HG03025 (cell line): ENCODE measurements around the gene RAX2.
A peak's percentile ranks its signal among the peaks of the same experiment; 100 is the strongest.
"Not testable (repeated sequence)": the region's sequence is repeated elsewhere in the genome, so short reads cannot be mapped to it uniquely, and the experiment has no call there.

Experiments used
- ATAC-seq: cut with Tn5 transposase; IDR thresholded peaks from one replicate; pipeline ENCODE4 v1.9.1; 2021; ENCODE audit warnings: mild to moderate bottlenecking, moderate library complexity; ENCODE audit not compliant: unreplicated experiment, low FRiP score

RAX2 gene

DNA sequence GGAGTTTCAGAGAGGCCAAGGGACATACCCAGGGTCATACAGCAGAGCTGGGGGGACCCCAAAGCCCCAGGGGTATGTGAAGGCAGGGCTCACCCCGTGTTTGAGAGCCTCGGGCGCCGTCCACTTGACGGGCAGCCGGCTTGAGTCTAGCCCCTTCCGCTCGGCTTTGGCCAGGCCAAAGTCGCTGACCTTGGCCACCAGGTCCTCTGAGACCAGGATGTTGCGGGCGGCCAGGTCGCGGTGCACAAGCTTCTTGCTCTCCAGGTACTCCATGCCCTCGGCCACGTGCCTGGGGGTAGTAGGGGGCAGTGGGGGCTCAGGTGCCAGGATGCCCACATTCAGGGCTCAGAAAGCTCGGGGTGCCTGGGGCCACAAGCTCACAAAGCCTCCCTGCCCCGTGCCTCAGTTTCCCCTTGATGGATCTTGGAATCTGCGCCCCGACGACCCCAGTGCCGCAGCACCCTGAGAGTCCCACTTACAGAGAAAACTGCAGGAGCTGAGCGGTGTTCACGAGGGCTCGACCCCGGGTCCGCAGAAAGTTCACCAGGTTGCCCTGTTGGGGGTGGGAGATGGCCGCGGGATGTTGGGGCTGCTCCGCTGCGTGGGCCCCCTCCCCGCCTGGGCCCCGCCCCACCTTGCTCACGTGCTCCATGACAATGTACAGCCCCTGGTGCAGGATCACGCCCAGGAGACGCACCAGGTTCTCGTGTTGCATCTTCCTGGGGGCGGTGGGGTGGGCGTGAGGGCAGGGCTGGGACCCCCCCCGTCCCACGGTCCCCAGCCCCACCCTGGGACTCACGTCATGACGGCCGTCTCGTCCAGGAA lies 7.1 kb upstream of the RAX2 start:
- ATAC-seq = no peak

GRCh38 chr19:3778104-3778867 lies 6.3 kb upstream of the RAX2 start:
- ATAC-seq = no peak

GRCh38 chr19:3776479-3777040 lies 4.5 kb upstream of the RAX2 start:
- ATAC-seq = no peak

GRCh38 chr19:3775831-3776230 lies 3.8 kb upstream of the RAX2 start:
- ATAC-seq = no peak

GRCh38 chr19:3775374-3775711 lies 3.3 kb upstream of the RAX2 start:
- no peak for ATAC-seq

DNA sequence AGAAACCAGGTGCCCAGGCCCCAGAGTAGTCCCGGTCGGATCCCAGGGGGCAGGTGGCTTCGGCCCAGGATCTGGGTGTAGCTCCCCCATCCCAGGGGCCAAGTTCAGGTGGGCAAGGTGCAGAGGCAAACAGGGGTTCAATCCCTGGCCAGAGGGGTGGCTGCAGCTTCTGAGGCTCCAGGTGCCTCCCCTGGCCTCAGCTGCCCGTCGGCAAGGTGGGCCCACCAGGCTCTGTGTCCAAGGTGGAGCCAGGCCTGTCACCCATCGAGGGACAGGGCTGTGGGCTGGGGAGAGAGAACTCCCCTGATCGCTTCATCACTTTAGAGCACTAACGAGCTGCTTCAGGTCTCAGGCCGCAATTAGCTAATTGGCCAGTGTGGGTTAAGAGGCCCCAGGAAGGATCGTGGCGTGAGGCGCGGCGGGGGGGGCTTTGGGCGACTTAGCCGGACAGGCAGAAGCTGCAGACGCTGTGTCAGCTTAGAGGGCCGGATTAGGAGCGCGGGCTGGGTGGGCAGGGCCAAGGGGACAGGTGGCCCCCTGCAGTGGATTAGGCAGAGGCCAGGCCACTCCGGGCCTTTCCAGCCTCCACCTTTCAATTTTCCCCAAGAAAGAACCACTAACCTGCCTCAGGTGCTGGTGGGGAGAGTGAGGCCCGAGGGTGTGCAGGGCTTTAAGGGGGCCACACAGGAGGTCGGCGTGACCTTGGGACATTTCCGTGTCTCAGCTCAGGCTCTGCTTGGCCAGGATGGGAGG lies 2.8 kb upstream of the RAX2 start:
- no peak for ATAC-seq

DNA sequence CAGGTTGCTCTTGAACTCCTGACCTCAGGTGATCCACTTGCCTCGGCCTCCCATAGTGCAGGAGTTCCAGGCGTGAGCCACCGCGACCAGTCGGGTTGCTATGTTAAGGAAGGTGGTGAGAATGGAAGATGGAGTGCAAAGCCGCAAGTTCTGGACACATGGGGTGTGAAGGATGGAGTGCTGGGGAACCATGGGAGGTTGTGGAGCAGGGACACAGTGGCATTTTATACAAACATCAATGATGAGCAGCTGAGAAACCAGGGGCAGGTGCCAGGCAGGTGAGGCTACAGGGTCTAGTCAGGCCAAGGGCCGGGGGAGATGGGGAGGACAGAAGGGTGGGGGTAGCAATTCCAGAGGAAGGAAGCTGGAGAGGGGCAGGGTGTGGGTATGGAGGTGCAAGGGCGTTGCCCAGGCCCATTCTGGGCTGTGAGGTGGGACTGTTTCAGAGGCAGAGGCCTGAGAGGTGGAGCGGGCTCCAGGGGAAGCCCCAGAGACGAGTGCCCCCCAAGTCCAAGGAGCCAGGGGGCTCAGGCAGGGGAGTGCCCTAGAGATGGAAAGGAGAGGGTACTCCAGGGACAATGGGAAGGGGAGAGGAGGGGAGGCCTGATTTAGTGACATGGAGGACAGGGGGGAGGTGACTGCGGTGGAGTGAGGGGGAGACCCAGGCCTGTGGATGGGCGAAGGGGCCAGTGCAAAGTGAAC lies 1.9 kb upstream of the RAX2 start:
- ATAC-seq = no peak

GRCh38 chr19:3771000-3771905 lies 775 bp downstream of the RAX2 start:
- no peak for ATAC-seq

DNA sequence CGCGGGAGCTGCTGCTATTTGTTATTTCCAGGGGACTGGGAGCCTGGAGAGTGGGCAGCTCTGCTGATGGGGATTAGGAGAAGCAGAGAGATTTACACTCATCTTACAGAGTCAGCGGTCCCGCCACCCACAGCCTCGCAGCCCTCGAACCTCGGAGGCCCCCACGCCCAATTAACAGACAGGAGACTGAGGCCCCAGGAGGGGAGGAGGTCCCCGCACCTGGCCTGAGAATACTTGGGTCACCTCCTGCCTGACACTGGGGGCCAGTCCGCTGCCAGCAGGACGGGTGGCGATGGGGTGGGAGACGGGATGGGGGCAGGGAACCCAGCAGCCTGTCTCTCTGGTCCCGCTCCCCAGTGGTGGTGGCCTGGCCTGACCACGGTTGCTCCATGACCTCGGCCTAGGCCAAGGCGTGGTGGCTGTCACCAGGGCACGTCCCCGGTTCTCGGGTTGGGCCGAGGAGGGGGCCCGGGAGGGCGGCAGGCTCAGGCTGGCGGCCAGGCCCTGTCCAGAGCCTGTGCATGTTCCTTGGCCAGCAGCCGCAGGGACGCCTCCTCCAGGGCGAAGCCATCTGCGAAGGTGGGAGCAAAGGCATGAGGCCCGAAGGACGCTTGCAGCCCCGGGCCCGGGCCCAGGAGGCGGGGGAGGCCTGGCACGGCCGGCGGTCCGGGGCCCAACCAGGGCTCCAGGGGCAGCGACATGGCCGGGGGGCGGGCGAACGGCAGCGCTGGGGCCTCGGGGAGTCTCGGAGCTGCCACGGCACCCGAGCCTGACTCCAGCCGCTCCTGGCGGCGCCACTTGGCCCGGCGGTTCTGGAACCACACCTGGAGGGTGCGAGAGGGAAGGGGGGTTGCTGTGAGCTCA lies 1.7 kb downstream of the RAX2 start:
- ATAC-seq = no peak

DNA sequence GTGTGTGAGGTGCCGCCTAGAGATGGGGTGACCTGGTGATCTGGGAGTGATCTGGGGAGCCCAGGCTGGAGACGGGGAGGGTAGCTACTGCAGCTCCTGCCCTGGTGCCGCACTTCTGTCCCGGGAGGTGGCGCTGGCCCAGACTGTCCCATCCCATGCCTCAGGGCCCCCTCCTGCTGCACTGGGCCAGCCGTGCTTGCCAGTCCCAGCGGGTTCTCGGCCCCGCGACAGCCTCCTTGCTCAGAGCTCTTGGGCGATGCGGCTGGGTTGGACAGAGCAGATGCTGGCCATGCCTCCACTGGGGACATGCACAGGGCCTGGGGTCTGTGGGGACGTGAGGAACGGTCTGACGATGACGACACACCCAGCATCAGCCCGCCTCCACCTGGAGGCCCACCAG lies 2.5 kb downstream of the RAX2 start:
- no peak for ATAC-seq

DNA sequence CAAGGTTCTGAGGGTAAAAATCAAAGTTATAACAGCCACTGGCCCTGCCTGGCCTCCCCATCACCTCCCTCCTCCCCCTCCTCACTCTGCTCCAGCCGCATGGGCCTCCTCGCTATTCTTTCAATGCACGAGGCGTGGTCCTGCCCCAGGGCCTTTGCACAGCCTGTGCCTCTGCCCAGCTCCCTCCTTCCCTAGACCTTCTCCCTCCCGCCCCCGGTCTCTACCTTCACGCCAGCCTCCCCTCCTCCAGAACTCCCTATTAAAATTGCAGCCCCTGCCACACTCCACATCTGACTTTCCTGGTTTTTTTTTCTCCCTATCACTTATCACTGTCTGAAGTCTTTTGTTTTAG lies 3.3 kb downstream of the RAX2 start:
- ATAC-seq = no peak

DNA sequence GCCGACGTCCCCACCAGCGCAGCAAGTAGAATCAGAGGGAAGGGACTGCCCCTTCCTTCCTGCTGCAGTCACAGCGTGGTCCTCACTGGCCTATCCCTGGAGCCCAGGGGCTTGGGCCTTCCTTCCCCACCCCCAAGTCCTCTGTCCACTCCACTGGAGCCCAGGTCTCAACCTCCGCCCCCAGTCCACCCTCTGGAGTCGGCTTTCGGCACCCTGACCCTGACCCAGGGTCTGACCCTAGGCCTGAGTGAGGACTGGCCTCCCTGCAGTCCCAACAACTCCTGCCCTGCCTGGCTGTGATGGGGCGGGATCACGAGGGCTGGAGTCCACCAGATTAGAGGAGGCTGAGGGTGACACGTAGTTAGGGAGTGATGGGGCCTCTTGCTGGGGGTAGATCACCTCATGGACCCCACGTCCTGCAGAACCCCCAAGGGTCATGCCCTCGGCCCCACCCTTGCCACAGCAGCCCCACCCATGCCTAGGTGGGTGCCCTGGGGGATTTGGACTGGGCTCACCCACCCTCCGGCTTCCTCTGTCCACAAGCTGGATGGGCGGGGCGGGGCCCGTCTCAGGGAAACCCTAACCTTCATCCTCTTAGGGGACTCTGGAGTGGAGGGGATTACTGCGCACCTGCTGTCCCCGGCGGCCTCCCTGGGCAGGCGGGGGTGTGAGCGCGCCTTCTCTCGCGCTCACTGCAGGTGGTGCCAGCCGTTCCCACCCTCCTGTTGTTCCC lies 3.8 kb downstream of the RAX2 start:
- no peak for ATAC-seq

- no peak for ATAC-seq
Measured at GRCh38 chr19:3767050-3767449, 5.0 kb downstream of the RAX2 start.

DNA sequence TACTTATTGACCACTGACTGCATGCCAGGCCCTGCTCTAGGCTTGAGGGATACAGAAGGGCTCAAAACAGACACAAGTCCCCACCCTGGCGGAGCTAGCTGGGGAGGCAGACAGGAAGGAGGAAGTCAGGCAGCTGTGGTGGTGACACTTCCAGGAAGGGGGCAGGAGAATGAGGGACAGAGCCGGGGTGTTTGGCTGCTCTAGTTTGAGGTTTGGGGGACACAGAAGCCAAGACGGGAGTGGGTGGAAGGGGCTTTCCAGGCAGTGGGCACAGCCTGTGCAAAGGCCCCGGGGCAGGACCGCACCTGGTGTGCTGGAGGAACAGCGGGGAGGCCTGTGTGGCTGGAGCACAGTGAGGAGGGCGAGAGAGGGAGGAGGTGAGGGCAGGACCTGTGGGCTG lies 5.5 kb downstream of the RAX2 start:
- no peak for ATAC-seq

DNA sequence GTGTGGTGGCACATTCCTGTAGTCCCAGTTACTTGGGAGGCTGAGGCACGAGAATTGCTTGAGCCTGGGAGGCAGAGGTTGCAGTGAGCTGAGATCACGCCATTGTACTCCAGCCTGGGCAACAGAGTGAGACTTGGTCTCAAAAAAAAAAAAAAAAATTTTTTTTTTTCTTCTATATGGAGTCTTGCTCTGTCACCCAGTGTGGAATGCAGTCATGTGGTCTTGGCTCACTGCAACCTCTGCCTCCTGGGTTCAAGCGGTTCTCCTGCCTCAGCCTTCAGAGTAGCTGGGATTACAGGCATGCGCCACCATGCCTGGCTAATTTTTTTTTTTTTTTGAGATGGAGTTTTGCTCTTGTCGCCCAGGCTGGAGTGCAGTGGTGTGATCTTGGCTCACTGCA lies 6.3 kb downstream of the RAX2 start:
- ATAC-seq = not testable (repeated sequence)

GRCh38 chr19:3765121-3765520 lies 6.9 kb downstream of the RAX2 start:
- no peak for ATAC-seq

DNA sequence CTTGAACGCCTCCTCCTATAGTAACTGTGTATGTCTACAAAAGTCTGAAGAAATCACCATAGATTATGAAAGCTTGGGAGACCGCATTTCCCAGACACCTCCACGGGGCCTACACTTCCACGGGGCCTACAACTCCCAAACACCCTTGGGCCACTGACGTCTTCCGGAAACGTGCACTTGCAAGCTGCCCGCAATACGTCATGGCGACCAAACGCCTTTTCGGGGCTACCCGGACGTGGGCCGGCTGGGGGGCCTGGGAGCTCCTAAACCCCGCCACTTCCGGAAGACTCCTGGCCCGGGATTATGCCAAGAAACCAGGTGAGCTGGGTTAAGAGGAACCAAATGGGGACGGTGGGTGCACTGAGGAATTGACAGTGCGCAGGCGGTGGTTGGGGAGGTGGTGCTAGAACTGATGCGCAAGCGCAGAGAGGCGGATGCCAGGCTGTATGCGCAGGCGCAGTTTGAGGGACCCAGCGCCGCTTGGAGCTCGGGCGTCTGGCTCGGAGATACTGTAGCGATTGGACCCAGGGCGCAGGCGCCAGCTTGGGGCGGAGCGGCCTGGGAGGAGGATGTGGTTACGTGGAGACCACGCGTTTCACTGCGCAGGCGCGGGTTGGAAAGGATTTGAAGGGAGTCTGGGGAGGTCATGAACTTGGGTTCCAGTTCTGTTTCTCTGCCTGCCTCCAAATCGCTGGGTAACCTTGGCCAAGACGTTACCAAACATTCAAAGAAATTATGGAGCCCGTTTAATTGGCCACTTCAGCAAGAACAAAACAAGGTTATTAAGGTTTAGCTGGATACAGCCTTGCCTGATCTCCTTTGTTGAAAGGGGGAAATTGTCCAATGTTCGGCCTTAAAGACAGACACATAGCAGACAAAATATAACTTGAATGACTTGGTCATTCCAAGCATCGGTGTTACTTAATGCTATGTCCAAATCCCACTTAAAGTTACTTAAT lies 9.2 kb downstream of the RAX2 start, which contains the start of gene MRPL54:
Gene MRPL54 (plus strand): TSS at position 182 of the 959 bp plus-strand sequence. CDS start 19 bp downstream, at position 201.
- peak; percentile 80 for ATAC-seq
